Measurements from ENCODE around the gene RAB29. TPM values are rescaled to one million over a fixed set of nuclear protein-coding genes. Genes with fewer than 3 reads are reported as not detected.

Gene RAB29
- total RNA-seq, 4 donors from 2014 or later, result 8.3 to 96.6 (median 22.0) TPM

- DNase-seq, result no peak
- no peak for TF ChIP-seq POLR2A (IDR thresholded peaks at IDR 0.05)
- TF ChIP-seq, protein P1, sequence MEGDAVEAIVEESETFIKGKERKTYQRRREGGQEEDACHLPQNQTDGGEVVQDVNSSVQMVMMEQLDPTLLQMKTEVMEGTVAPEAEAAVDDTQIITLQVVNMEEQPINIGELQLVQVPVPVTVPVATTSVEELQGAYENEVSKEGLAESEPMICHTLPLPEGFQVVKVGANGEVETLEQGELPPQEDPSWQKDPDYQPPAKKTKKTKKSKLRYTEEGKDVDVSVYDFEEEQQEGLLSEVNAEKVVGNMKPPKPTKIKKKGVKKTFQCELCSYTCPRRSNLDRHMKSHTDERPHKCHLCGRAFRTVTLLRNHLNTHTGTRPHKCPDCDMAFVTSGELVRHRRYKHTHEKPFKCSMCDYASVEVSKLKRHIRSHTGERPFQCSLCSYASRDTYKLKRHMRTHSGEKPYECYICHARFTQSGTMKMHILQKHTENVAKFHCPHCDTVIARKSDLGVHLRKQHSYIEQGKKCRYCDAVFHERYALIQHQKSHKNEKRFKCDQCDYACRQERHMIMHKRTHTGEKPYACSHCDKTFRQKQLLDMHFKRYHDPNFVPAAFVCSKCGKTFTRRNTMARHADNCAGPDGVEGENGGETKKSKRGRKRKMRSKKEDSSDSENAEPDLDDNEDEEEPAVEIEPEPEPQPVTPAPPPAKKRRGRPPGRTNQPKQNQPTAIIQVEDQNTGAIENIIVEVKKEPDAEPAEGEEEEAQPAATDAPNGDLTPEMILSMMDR (IDR thresholded peaks at IDR 0.05), result no peak
- no peaks in the 10 kb centered on the region for H3K9me3 ChIP-seq
- H3K27me3 ChIP-seq, result no peaks in the 10 kb centered on the region
- no peaks in the 10 kb centered on the region for H3K36me3 ChIP-seq
- H3K27ac ChIP-seq, result no peak overlapping the region
- peaks cover 0 to 25% (median 9%) of the 10 kb centered on the region in 4 donors for H3K4me1 ChIP-seq
- H3K4me3 ChIP-seq, result no peak overlapping the region
Observed at GRCh38 chr1:205744403-205744802, 30.9 kb downstream of the RAB29 start.

DNA sequence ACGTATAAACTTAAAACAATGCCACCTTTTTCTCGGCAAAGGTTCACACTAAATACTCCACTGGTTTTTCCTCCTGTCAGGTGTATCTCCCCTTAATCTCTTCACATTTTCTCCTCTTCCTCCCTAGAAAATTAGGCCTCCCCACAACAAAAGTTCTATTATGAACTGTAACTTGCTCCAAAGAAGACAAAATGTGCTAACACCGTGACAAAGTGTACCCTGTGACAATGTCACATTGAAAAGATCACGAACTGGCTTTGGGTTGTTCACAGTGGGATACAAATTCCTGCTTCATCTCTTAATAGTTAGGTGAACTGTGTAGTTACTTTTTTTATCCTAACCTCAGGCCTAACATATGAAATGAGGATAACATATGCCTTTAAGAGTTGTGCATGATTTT, 31.3 kb downstream of the RAB29 start:
- Histone ChIP-seq H3K4me1 (peaks cover 0 to 25% (median 9%) of the 10 kb centered on the region in 4 donors), H3K4me3 (no peak overlapping the region), H3K36me3 (no peaks in the 10 kb centered on the region), H3K27ac (no peak overlapping the region), H3K27me3 (no peaks in the 10 kb centered on the region), H3K9me3 (no peaks in the 10 kb centered on the region)
- DNase-seq, result no peak
- TF ChIP-seq, protein P1 (IDR thresholded peaks at IDR 0.05), result no peak
- TF ChIP-seq POLR2A (IDR thresholded peaks at IDR 0.05), result no peak

- Histone ChIP-seq H3K4me3 (no peak overlapping the region), H3K4me1 (peaks cover 0 to 9% (median 2%) of the 10 kb centered on the region in 4 donors), H3K27ac (no peak overlapping the region)
Observed at GRCh38 chr1:205741681-205742080, 33.6 kb downstream of the RAB29 start.

DNA sequence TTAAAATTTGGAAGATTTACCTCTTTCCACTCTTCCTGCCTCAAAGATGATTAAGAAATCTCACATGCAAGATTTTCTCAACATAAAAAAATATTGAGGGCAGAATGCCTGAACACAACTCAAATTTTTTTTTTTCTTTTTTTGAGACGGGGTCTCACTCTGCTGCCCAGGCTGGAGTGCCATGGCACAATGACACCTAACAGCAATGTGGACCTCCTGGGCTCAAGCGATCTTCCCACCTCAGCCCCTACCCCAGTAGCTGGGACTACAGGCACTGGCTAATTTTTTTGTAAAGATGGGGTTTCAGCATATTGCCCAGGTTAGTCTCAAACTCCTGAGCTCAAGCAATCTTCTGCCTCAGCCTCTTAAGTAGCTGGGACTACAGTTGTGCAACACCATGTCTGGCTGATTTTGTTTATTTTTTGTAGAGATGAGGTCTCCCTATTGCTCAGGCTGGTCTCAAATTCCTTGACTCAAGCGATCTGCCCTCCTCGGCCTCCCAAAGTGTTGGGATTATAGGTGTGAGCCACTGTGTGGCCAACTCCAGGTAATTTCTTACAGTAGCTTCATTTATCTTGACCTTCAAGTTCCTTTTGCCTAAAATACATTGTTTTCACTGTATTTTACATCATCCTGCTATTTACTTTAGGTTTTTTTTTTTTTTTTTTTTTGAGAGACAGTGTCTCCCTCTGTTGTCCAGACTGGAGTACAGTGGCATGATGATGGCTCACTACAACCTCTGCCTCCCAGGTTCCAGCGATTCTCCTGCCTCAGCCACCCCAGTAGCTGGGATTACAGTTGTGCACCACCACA, 35.7 kb downstream of the RAB29 start:
- Histone ChIP-seq H3K4me1 (peaks cover 0 to 7% (median 2%) of the 10 kb centered on the region in 4 donors), H3K27me3 (no peaks in the 10 kb centered on the region), H3K36me3 (no peaks in the 10 kb centered on the region), H3K9me3 (no peaks in the 10 kb centered on the region), H3K27ac (no peak overlapping the region), H3K4me3 (no peak overlapping the region)
- TF ChIP-seq POLR2A (IDR thresholded peaks at IDR 0.05), result no peak
- TF ChIP-seq, protein P1 (IDR thresholded peaks at IDR 0.05), result no peak
- DNase-seq, result no peak

More at GRCh38 chr1:205741681-205742080, 33.6 kb downstream of the RAB29 start:
- Histone ChIP-seq H3K36me3 (no peaks in the 10 kb centered on the region), H3K27me3 (no peaks in the 10 kb centered on the region), H3K9me3 (no peaks in the 10 kb centered on the region)
- TF ChIP-seq, protein P1 (IDR thresholded peaks at IDR 0.05), result no peak
- TF ChIP-seq POLR2A (IDR thresholded peaks at IDR 0.05), result no peak
- no peak for DNase-seq

- TF ChIP-seq, protein P1 (IDR thresholded peaks at IDR 0.05), result no peak
- no peak for TF ChIP-seq POLR2A (IDR thresholded peaks at IDR 0.05)
- no peak overlapping the region for H3K27ac ChIP-seq
- no peaks in the 10 kb centered on the region for H3K4me1 ChIP-seq
Observed at GRCh38 chr1:205735218-205735617, 40.1 kb downstream of the RAB29 start.

More at GRCh38 chr1:205735218-205735617, 40.1 kb downstream of the RAB29 start:
- Histone ChIP-seq H3K27me3 (no peaks in the 10 kb centered on the region), H3K36me3 (no peaks in the 10 kb centered on the region), H3K4me3 (no peak overlapping the region), H3K9me3 (no peaks in the 10 kb centered on the region)
- no peak for DNase-seq

Data from Peyer's patch (tissue), 4 donors.